Astrocyte (in vitro differentiated cells and primary cell): ENCODE data around the gene ADARB2. TPM values are rescaled to one million over a fixed set of nuclear protein-coding genes. Genes with fewer than 3 reads are reported as not detected.
A peak's percentile ranks its signal among the peaks of the same experiment; 100 is the strongest.
"Not testable (repeated sequence)": the region's sequence is repeated elsewhere in the genome, so short reads cannot be mapped to it uniquely, and the experiment has no call there.

Source experiments
- DNase-seq: peaks from one replicate; pipeline ENCODE4 v3.0.0-alpha.2; 2010; ENCODE audit warnings: low read depth
- FAIRE-seq: peaks from 2 replicates; lab custom pipeline; 2011; peaks lifted over from hg19 to GRCh38; lab: Jason Lieb, UNC
- H2AFZ ChIP-seq: 2 replicates; pipeline ENCODE4 v1.6.0; 2012; ENCODE audit warnings: low read depth, low read length, inconsistent platforms
- H3K27ac ChIP-seq: 2 replicates; pipeline ENCODE4 v1.5.1; 2011; ENCODE audit warnings: low read depth, low read length, inconsistent platforms
- H3K27me3 ChIP-seq: 2 replicates; pipeline ENCODE4 v1.6.0; 2011; ENCODE audit warnings: low read length, inconsistent platforms; ENCODE audit not compliant: insufficient read depth
- H3K36me3 ChIP-seq: 2 replicates; pipeline ENCODE4 v1.5.1; 2011; ENCODE audit warnings: low read length, inconsistent platforms; ENCODE audit not compliant: insufficient read depth
- H3K4me1 ChIP-seq: 2 replicates; pipeline ENCODE4 v1.5.1; 2011; ENCODE audit warnings: low read length, inconsistent platforms; ENCODE audit not compliant: insufficient read depth
- H3K4me2 ChIP-seq: 2 replicates; pipeline ENCODE4 v1.6.0; 2012; ENCODE audit warnings: low read length, inconsistent platforms
- H3K4me3 ChIP-seq: 2 replicates; pipeline ENCODE4 v1.5.1; 2011; ENCODE audit warnings: low read depth, mild to moderate bottlenecking, low read length, inconsistent platforms; ENCODE audit not compliant: insufficient read depth
- H3K79me2 ChIP-seq: 2 replicates; pipeline ENCODE4 v1.6.0; 2012; ENCODE audit warnings: mild to moderate bottlenecking, low read length, inconsistent platforms; ENCODE audit not compliant: insufficient read depth
- H3K9ac ChIP-seq: 2 replicates; pipeline ENCODE4 v1.6.0; 2012; ENCODE audit warnings: mild to moderate bottlenecking, low read length, inconsistent platforms
- H3K9me3 ChIP-seq: 2 replicates; pipeline ENCODE4 v1.5.1; 2012; ENCODE audit warnings: low read depth, mild to moderate bottlenecking, low read length, inconsistent platforms; ENCODE audit not compliant: insufficient read depth
- H4K20me1 ChIP-seq: 2 replicates; pipeline ENCODE4 v1.6.0; 2012; ENCODE audit warnings: low read length, inconsistent platforms; ENCODE audit not compliant: insufficient read depth
- H3K27ac Mint-ChIP-seq: one replicate; pipeline ENCODE4 v1.8.0; 2021; ENCODE audit warnings: mild to moderate bottlenecking, mixed read lengths; ENCODE audit not compliant: unreplicated experiment
- H3K27me3 Mint-ChIP-seq: one replicate; pipeline ENCODE4 v1.8.0; 2021; ENCODE audit warnings: low read depth, mixed read lengths; ENCODE audit not compliant: unreplicated experiment
- H3K36me3 Mint-ChIP-seq: one replicate; pipeline ENCODE4 v1.8.0; 2021; ENCODE audit warnings: low read depth, mixed read lengths; ENCODE audit not compliant: unreplicated experiment
- H3K4me1 Mint-ChIP-seq: one replicate; pipeline ENCODE4 v1.8.0; 2021; ENCODE audit warnings: low read depth, mixed read lengths; ENCODE audit not compliant: unreplicated experiment
- H3K4me3 Mint-ChIP-seq: one replicate; pipeline ENCODE4 v1.8.0; 2021; ENCODE audit warnings: mild to moderate bottlenecking, moderate library complexity, mixed read lengths; ENCODE audit not compliant: unreplicated experiment
- H3K9me3 Mint-ChIP-seq: one replicate; pipeline ENCODE4 v1.8.0; 2021; ENCODE audit warnings: mild to moderate bottlenecking, mixed read lengths; ENCODE audit not compliant: unreplicated experiment
- CTCF ChIP-seq: IDR thresholded peaks from 2 replicates; pipeline ENCODE4 v1.5.1; 2011; ENCODE audit warnings: low read depth, mild to moderate bottlenecking, inconsistent platforms, low read length, moderate library complexity; ENCODE audit not compliant: insufficient read depth
- EZH2 ChIP-seq: IDR thresholded peaks from 2 replicates; pipeline ENCODE4 v1.6.1; 2012; ENCODE audit warnings: mild to moderate bottlenecking, low read length, inconsistent platforms; ENCODE audit not compliant: insufficient read depth
- total RNA-seq: library from RNA; stranded (reverse); gene quantifications from 2 replicates; pipeline ENCODE4 v1.2.1, GENCODE V29; 2021

Gene ADARB2
- total RNA-seq, 1 donor from 2014 or later: 0.18 TPM

- FAIRE-seq (no peak), DNase-seq (no peak)
- no peak overlapping the region for H3K9ac ChIP-seq
- H3K4me2 ChIP-seq: no peak overlapping the region
- H3K27ac ChIP-seq: no peak overlapping the region
- no peaks in the 10 kb centered on the region for H3K36me3 Mint-ChIP-seq
- peaks cover 12% of the 10 kb centered on the region for H3K9me3 ChIP-seq
- no peaks in the 10 kb centered on the region for H3K79me2 ChIP-seq
- no peaks in the 10 kb centered on the region for H4K20me1 ChIP-seq
- H3K9me3 Mint-ChIP-seq: no peaks in the 10 kb centered on the region
- peaks cover 18% of the 10 kb centered on the region for H3K4me1 Mint-ChIP-seq
- peak overlapping the region; percentile 34 for H3K27ac Mint-ChIP-seq
- TF ChIP-seq CTCF (no peak), EZH2 (no peak)
- peaks cover 13% of the 10 kb centered on the region for H3K27me3 Mint-ChIP-seq
- no peaks in the 10 kb centered on the region for H3K36me3 ChIP-seq
- H3K4me3 Mint-ChIP-seq: no peak overlapping the region
- H3K4me1 ChIP-seq: no peaks in the 10 kb centered on the region
- H3K4me3 ChIP-seq: no peak overlapping the region
- no peak overlapping the region for H2AFZ ChIP-seq
- no peaks in the 10 kb centered on the region for H3K27me3 ChIP-seq
Observed at GRCh38 chr10:1465993-1466764, 271.1 kb downstream of the ADARB2 start.

- FAIRE-seq: no peak
- Histone ChIP-seq H3K79me2 (no peaks in the 10 kb centered on the region), H3K27me3 (no peaks in the 10 kb centered on the region), H3K27ac (no peak overlapping the region), H3K36me3 (no peaks in the 10 kb centered on the region), H3K9me3 (peaks cover 12% of the 10 kb centered on the region), H3K9ac (no peak overlapping the region), H3K4me2 (no peak overlapping the region), H3K4me1 (no peaks in the 10 kb centered on the region), H4K20me1 (no peaks in the 10 kb centered on the region), H2AFZ (no peak overlapping the region), H3K4me3 (no peak overlapping the region)
- no peak for DNase-seq
- H3K36me3 Mint-ChIP-seq: no peaks in the 10 kb centered on the region
- peaks cover 13% of the 10 kb centered on the region for H3K27me3 Mint-ChIP-seq
- no peaks in the 10 kb centered on the region for H3K9me3 Mint-ChIP-seq
- H3K27ac Mint-ChIP-seq: no peak overlapping the region
- peaks cover 18% of the 10 kb centered on the region for H3K4me1 Mint-ChIP-seq
- no peak overlapping the region for H3K4me3 Mint-ChIP-seq
- no peak for TF ChIP-seq CTCF
- no peak for TF ChIP-seq EZH2
Observed at GRCh38 chr10:1465418-1465911, 271.9 kb downstream of the ADARB2 start.

GRCh38 chr10:1464881-1465417 lies 272.4 kb downstream of the ADARB2 start:
- no peak for FAIRE-seq
- no peak overlapping the region for H3K4me2 ChIP-seq
- TF ChIP-seq EZH2: no peak
- TF ChIP-seq CTCF: no peak

GRCh38 chr10:1463971-1464370 lies 273.4 kb downstream of the ADARB2 start:
- not testable (repeated sequence) for H4K20me1 ChIP-seq, H3K27ac Mint-ChIP-seq, H3K79me2 ChIP-seq, H3K27me3 ChIP-seq, H3K4me2 ChIP-seq, H3K36me3 Mint-ChIP-seq, DNase-seq, H3K9ac ChIP-seq, H3K4me3 ChIP-seq, H3K36me3 ChIP-seq, FAIRE-seq, H3K27ac ChIP-seq, H3K4me1 ChIP-seq, H3K9me3 ChIP-seq, H2AFZ ChIP-seq, H3K9me3 Mint-ChIP-seq, H3K27me3 Mint-ChIP-seq, H3K4me3 Mint-ChIP-seq
- H3K4me1 Mint-ChIP-seq: peaks cover 18% of the 10 kb centered on the region

More at GRCh38 chr10:1464881-1465417, 272.4 kb downstream of the ADARB2 start:
- Mint-ChIP-seq H3K4me3 (no peak overlapping the region), H3K4me1 (peaks cover 18% of the 10 kb centered on the region), H3K9me3 (no peaks in the 10 kb centered on the region), H3K27ac (no peak overlapping the region), H3K27me3 (peaks cover 11% of the 10 kb centered on the region), H3K36me3 (no peaks in the 10 kb centered on the region)
- Histone ChIP-seq H3K27ac (no peak overlapping the region), H2AFZ (no peak overlapping the region), H3K4me1 (no peaks in the 10 kb centered on the region), H3K4me3 (no peak overlapping the region), H3K27me3 (no peaks in the 10 kb centered on the region), H3K9ac (no peak overlapping the region), H4K20me1 (no peaks in the 10 kb centered on the region), H3K36me3 (no peaks in the 10 kb centered on the region), H3K9me3 (peaks cover 9% of the 10 kb centered on the region), H3K79me2 (no peaks in the 10 kb centered on the region)
- no peak for DNase-seq
